Panc1 (cell line): Measurements from ENCODE around the gene EML1.

ENCODE experiments used
- CTCF ChIP-seq: fragments of 450-650 bp; IDR thresholded peaks from 2 replicates; pipeline ENCODE4 v1.5.1; 2017; ENCODE audit warnings: mild to moderate bottlenecking
- POLR2AphosphoS5 ChIP-seq: IDR thresholded peaks from 2 replicates; pipeline ENCODE4 v1.6.1; 2012; ENCODE audit warnings: mild to moderate bottlenecking, low read depth, low read length, moderate library complexity
- REST ChIP-seq, 2 experiments: IDR thresholded peaks; 2 replicates each; pipeline ENCODE4 v1.6.1; 2011 to 2012; ENCODE audit warnings: low read depth in 2 of 2, control low read depth in 1 of 2, low read length in 1 of 2, mild to moderate bottlenecking in 1 of 2, moderate library complexity in 1 of 2; ENCODE audit not compliant: insufficient read depth in 1 of 2
- SIN3A ChIP-seq: IDR thresholded peaks from 2 replicates; pipeline ENCODE4 v1.6.1; 2012; ENCODE audit warnings: low read depth, mild to moderate bottlenecking, low read length, moderate library complexity, borderline replicate concordance; ENCODE audit not compliant: insufficient read depth
- TCF7L2 ChIP-seq: IDR thresholded peaks from 2 replicates; pipeline ENCODE4 v1.6.1; 2011; ENCODE audit warnings: mild to moderate bottlenecking, low read depth, low read length, inconsistent platforms

- TF ChIP-seq CTCF (no peak), SIN3A (no peak), TCF7L2 (no peak), POLR2AphosphoS5 (no peak), REST (IDR thresholded peaks at IDR 0.05; ENCODE audit: insufficient read depth in 1 of 2, low read depth in 2 of 2, low read length in 1 of 2) (no peak)
Observed at GRCh38 chr14:99939421-99939820, 146.2 kb downstream of the EML1 start.
